ENCODE measurements around the gene TRPM1. TPM values are rescaled to one million over a fixed set of nuclear protein-coding genes. Genes with fewer than 3 reads are reported as not detected.

Gene TRPM1
- total RNA-seq, 4 donors from 2014 or later = not detected

GRCh38 chr15:31060429-31061140, 40.9 kb downstream of the TRPM1 start:
- H3K27ac ChIP-seq = no peak overlapping the region
- H3K36me3 ChIP-seq = no peaks in the 10 kb centered on the region
- ATAC-seq = no peak
- H3K4me1 ChIP-seq = no peaks in the 10 kb centered on the region
- peaks cover 5% of the 10 kb centered on the region for H3K27me3 ChIP-seq
- H3K4me3 ChIP-seq = no peak overlapping the region
- H3K9me3 ChIP-seq = peaks cover 0 to 7% (median 0%) of the 10 kb centered on the region in 3 donors
- no peak for TF ChIP-seq EP300 (IDR thresholded peaks at IDR 0.05)
- no peak for TF ChIP-seq CTCF (IDR thresholded peaks at IDR 0.05)
- TF ChIP-seq POLR2A (IDR thresholded peaks at IDR 0.05) = no peak
- TF ChIP-seq POLR2AphosphoS5 (IDR thresholded peaks at IDR 0.05) = no peak
- WGBS, 2 donors (ENCODE audit: low coverage in 1 of 2) = 54 to 74% methylated on average over 7 of the region's 15 CpGs

- no peak for ATAC-seq
- Histone ChIP-seq H3K27me3 (peaks cover under 1% of the 10 kb centered on the region), H3K27ac (no peak overlapping the region), H3K9me3 (peaks cover 0 to 7% (median 0%) of the 10 kb centered on the region in 3 donors), H3K36me3 (no peaks in the 10 kb centered on the region), H3K4me1 (no peaks in the 10 kb centered on the region), H3K4me3 (no peak overlapping the region)
- WGBS, 2 donors (ENCODE audit: low coverage in 1 of 2) = 81 to 92% methylated on average over 5 to 6 of the region's 6 CpGs
- TF ChIP-seq EP300 (IDR thresholded peaks at IDR 0.05) (no peak), POLR2A (IDR thresholded peaks at IDR 0.05) (no peak), CTCF (IDR thresholded peaks at IDR 0.05) (no peak)
Observed at GRCh38 chr15:31058236-31058962, 43.1 kb downstream of the TRPM1 start.

- no peaks in the 10 kb centered on the region for H3K36me3 ChIP-seq
- TF ChIP-seq EP300 (IDR thresholded peaks at IDR 0.05) (no peak), POLR2AphosphoS5 (IDR thresholded peaks at IDR 0.05) (no peak), POLR2A (IDR thresholded peaks at IDR 0.05) (no peak), CTCF (IDR thresholded peaks at IDR 0.05) (no peak)
- no peaks in the 10 kb centered on the region for H3K27me3 ChIP-seq
- no peak for ATAC-seq
- no peak overlapping the region for H3K27ac ChIP-seq
- H3K4me3 ChIP-seq = no peak overlapping the region
- WGBS, 2 donors (ENCODE audit: low coverage in 1 of 2) = 54 to 79% methylated on average over 3 of the region's 3 CpGs
- H3K4me1 ChIP-seq = no peaks in the 10 kb centered on the region
- peaks cover 0 to 3% (median 0%) of the 10 kb centered on the region in 3 donors for H3K9me3 ChIP-seq
Observed at GRCh38 chr15:31051496-31052080, 49.9 kb downstream of the TRPM1 start.

GRCh38 chr15:31050953-31051352, 50.6 kb downstream of the TRPM1 start:
- no peaks in the 10 kb centered on the region for H3K9me3 ChIP-seq
- 73 to 76% methylated on average over 3 to 9 of the region's 10 CpGs for WGBS, 2 donors (ENCODE audit: low coverage in 1 of 2)
- H3K27me3 ChIP-seq = no peaks in the 10 kb centered on the region
- no peaks in the 10 kb centered on the region for H3K36me3 ChIP-seq
- no peak overlapping the region for H3K4me3 ChIP-seq
- TF ChIP-seq EP300 (IDR thresholded peaks at IDR 0.05) (no peak), POLR2A (IDR thresholded peaks at IDR 0.05) (no peak), POLR2AphosphoS5 (IDR thresholded peaks at IDR 0.05) (no peak), CTCF (IDR thresholded peaks at IDR 0.05) (no peak)
- no peak for ATAC-seq
- H3K27ac ChIP-seq = no peak overlapping the region
- H3K4me1 ChIP-seq = no peaks in the 10 kb centered on the region

Data from gastroesophageal sphincter (tissue), 4 donors.